SH-SY5Y (cell line): Measurements from ENCODE around the gene FER.

Source experiments
- GATA2 ChIP-seq: IDR thresholded peaks from 2 replicates; pipeline ENCODE4 v1.6.1; 2011; ENCODE audit warnings: mild to moderate bottlenecking, low read depth, low read length
- GATA3 ChIP-seq: IDR thresholded peaks from 2 replicates; pipeline ENCODE4 v1.6.1; 2011; ENCODE audit warnings: low read depth, mild to moderate bottlenecking, low read length, moderate library complexity

The FER gene

GRCh38 chr5:108769352-108769751 lies 21.7 kb downstream of the FER start:
- TF ChIP-seq GATA3 (no peak), GATA2 (no peak)

- TF ChIP-seq GATA2: no peak
- no peak for TF ChIP-seq GATA3
These were observed 24.9 kb downstream of the FER start for GRCh38 chr5:108772626-108773025.

GRCh38 chr5:108773330-108773729 lies 25.6 kb downstream of the FER start:
- TF ChIP-seq GATA3 (no peak), GATA2 (no peak)

- no peak for TF ChIP-seq GATA2
- TF ChIP-seq GATA3: no peak
These were observed 39.2 kb downstream of the FER start for GRCh38 chr5:108786806-108787483.

- TF ChIP-seq GATA2 (no peak), GATA3 (no peak)
These were observed 40.4 kb downstream of the FER start for GRCh38 chr5:108788142-108788541.

GRCh38 chr5:108793207-108793606 lies 45.5 kb downstream of the FER start:
- TF ChIP-seq GATA3: no peak
- no peak for TF ChIP-seq GATA2

GRCh38 chr5:108797396-108797795 lies 49.7 kb downstream of the FER start:
- TF ChIP-seq GATA3: no peak
- TF ChIP-seq GATA2: no peak

- no peak for TF ChIP-seq GATA2
- TF ChIP-seq GATA3: no peak
These were observed 50.3 kb downstream of the FER start for GRCh38 chr5:108797986-108798385.

GRCh38 chr5:108798513-108799265 lies 51.0 kb downstream of the FER start:
- TF ChIP-seq GATA3: no peak
- no peak for TF ChIP-seq GATA2

- TF ChIP-seq GATA3: no peak
- no peak for TF ChIP-seq GATA2
These were observed 53.6 kb downstream of the FER start for GRCh38 chr5:108801301-108801700.

- no peak for TF ChIP-seq GATA3
- no peak for TF ChIP-seq GATA2
These were observed 54.1 kb downstream of the FER start for GRCh38 chr5:108801776-108802175.

- TF ChIP-seq GATA2 (no peak), GATA3 (no peak)
These were observed 63.0 kb downstream of the FER start for GRCh38 chr5:108810717-108811116.

GRCh38 chr5:108813673-108814072 lies 66.0 kb downstream of the FER start:
- TF ChIP-seq GATA2 (no peak), GATA3 (no peak)

- TF ChIP-seq GATA3 (no peak), GATA2 (no peak)
These were observed 66.9 kb downstream of the FER start for GRCh38 chr5:108814551-108814950.

GRCh38 chr5:108818613-108819272 lies 71.0 kb downstream of the FER start:
- no peak for TF ChIP-seq GATA2
- no peak for TF ChIP-seq GATA3
